Liver (tissue), 9 donors: ENCODE measurements around the gene OGFR. TPM values are rescaled to one million over a fixed set of nuclear protein-coding genes. Genes with fewer than 3 reads are reported as not detected.

Experiments used
- DNase-seq: peaks from one replicate; pipeline ENCODE4 v3.0.0-alpha.2; 2017; ENCODE audit warnings: low spot score
- H3K27ac ChIP-seq, 2 donors: one replicate each; pipeline ENCODE4 v1.7.0; 2013; ENCODE audit warnings: inconsistent platforms in 2 of 2, low read length in 2 of 2, control low read depth in 1 of 2, low read depth in 1 of 2, mild to moderate bottlenecking in 1 of 2
- H3K27me3 ChIP-seq, 4 donors: one replicate each; pipeline versions ENCODE4 v1.6.1 to v1.7.0; 2013; ENCODE audit warnings: low read length in 3 of 4, inconsistent platforms in 1 of 4, mild to moderate bottlenecking in 1 of 4, moderate library complexity in 1 of 4; ENCODE audit not compliant: control insufficient read depth in 4 of 4, insufficient read depth in 4 of 4
- H3K36me3 ChIP-seq, 4 donors: one replicate each; pipeline versions ENCODE4 v1.6.1 to v1.7.0; 2013; ENCODE audit warnings: low read length in 3 of 4, mild to moderate bottlenecking in 3 of 4, low read depth in 1 of 4, moderate library complexity in 1 of 4; ENCODE audit not compliant: control insufficient read depth in 4 of 4, insufficient read depth in 3 of 4
- H3K4me1 ChIP-seq, 4 donors: one replicate each; pipeline versions ENCODE4 v1.6.1 to v1.7.0; 2013; ENCODE audit warnings: low read length in 3 of 4, mild to moderate bottlenecking in 3 of 4, moderate library complexity in 1 of 4; ENCODE audit not compliant: control insufficient read depth in 4 of 4, insufficient read depth in 4 of 4
- H3K4me3 ChIP-seq, 3 donors: one replicate each; pipeline versions ENCODE4 v1.6.1 to v1.7.0; 2013; ENCODE audit warnings: low read length in 3 of 3, control low read depth in 1 of 3, low read depth in 1 of 3, mild to moderate bottlenecking in 1 of 3
- H3K9ac ChIP-seq, 2 donors: one replicate each; pipeline ENCODE4 v1.7.0; 2013; ENCODE audit warnings: low read length in 2 of 2, mild to moderate bottlenecking in 2 of 2, moderate library complexity in 2 of 2, control low read depth in 1 of 2, low read depth in 1 of 2
- H3K9me3 ChIP-seq, 4 donors: one replicate each; pipeline versions ENCODE4 v1.6.1 to v1.7.0; 2013; ENCODE audit warnings: low read length in 3 of 4; ENCODE audit not compliant: control insufficient read depth in 4 of 4
- EGR1 ChIP-seq, 2 donors: IDR thresholded peaks; 2 replicates each; pipeline ENCODE4 v1.6.1; 2016 to 2018; ENCODE audit warnings: antibody characterized with exemption in 2 of 2, low read depth in 2 of 2
- FOXA1 ChIP-seq: IDR thresholded peaks from 2 replicates; pipeline ENCODE4 v1.6.1; 2016; ENCODE audit warnings: antibody characterized with exemption
- FOXA2 ChIP-seq: IDR thresholded peaks from 2 replicates; pipeline ENCODE4 v1.6.1; 2016; ENCODE audit warnings: antibody characterized with exemption
- HNF4A ChIP-seq, 2 donors: conservative IDR thresholded peaks; 2 replicates each; pipeline ENCODE4 v1.6.1; 2016; ENCODE audit warnings: antibody characterized with exemption in 2 of 2, mild to moderate bottlenecking in 2 of 2
- JUND ChIP-seq, 2 donors: IDR thresholded peaks; 2 replicates each; pipeline ENCODE4 v1.6.1; 2016; ENCODE audit warnings: antibody characterized with exemption in 2 of 2
- NR2F2 ChIP-seq: IDR thresholded peaks from 2 replicates; pipeline ENCODE4 v1.6.1; 2016; ENCODE audit warnings: antibody characterized with exemption
- RAD21 ChIP-seq, 2 donors: IDR thresholded peaks; 2 replicates each; pipeline ENCODE4 v1.6.1; 2016; ENCODE audit warnings: antibody characterized with exemption in 2 of 2, mild to moderate bottlenecking in 2 of 2
- RXRA ChIP-seq, 2 donors: IDR thresholded peaks; 2 replicates each; pipeline ENCODE4 v1.6.1; 2017 to 2018; ENCODE audit warnings: antibody characterized with exemption in 2 of 2, mild to moderate bottlenecking in 1 of 2
- SP1 ChIP-seq: IDR thresholded peaks from 2 replicates; pipeline ENCODE4 v1.6.1; 2018; ENCODE audit warnings: antibody characterized with exemption, mild to moderate bottlenecking
- TAF1 ChIP-seq: conservative IDR thresholded peaks from 2 replicates; pipeline ENCODE4 v1.6.1; 2016; ENCODE audit warnings: antibody characterized with exemption, mild to moderate bottlenecking
- YY1 ChIP-seq: IDR thresholded peaks from 2 replicates; pipeline ENCODE4 v1.6.1; 2016; ENCODE audit warnings: antibody characterized with exemption, mild to moderate bottlenecking
- WGBS: extraction: QIAGEN DNeasy Blood & Tissue Kit; methylation state at CpG from one replicate; pipeline ENCODE4 v1.1.7; 2013; 5-methylcytosine and 5-hydroxymethylcytosine counted together
- polyA plus RNA-seq, 2 donors: library from polyadenylated mRNA; stranded (reverse) in 1 of 2; unstranded in 1 of 2; fragments of 200-250 nt in 1 of 2; fragments of >200 nt in 1 of 2; fragmentation: Nextera tagmentation in 1 of 2; extraction: Ambion mirVana in 1 of 2; gene quantifications; one replicate each; pipeline versions ENCODE4 v1.2.1 to v1.2.3, GENCODE V29; 2013 to 2015
- total RNA-seq, 2 donors: library from RNA; depleted of rRNA; stranded (reverse); fragments of >200 nt; gene quantifications; one replicate each; pipeline ENCODE4 v1.2.3, GENCODE V29; 2014
- TF ChIP-seq, protein P1 (sequence below): fragments of 150-350 bp; IDR thresholded peaks from 2 replicates; pipeline ENCODE4 v1.5.1; 2017; ENCODE audit warnings: improper control_type of control experiment, low read depth, low read length; ENCODE audit not compliant: missing input control
- TF ChIP-seq, protein P2 (sequence below): IDR thresholded peaks from 2 replicates; pipeline ENCODE4 v1.6.1; 2016; ENCODE audit warnings: antibody characterized with exemption
- TF ChIP-seq, protein P3 (sequence below): IDR thresholded peaks from 2 replicates; pipeline ENCODE4 v1.6.1; 2016; ENCODE audit warnings: antibody characterized with exemption
- TF ChIP-seq, protein P4 (sequence below): IDR thresholded peaks from 2 replicates; pipeline ENCODE4 v1.6.1; 2016; ENCODE audit warnings: antibody characterized with exemption, mild to moderate bottlenecking
- donor health status: healthy.
- donor health status: healthy.
- donor health status: healthy.
- donor health status: healthy.
- donor health status: healthy.

Gene OGFR
- total and polyA plus RNA-seq, 4 donors = 5.9 to 59.4 (median 29.4) TPM

DNA sequence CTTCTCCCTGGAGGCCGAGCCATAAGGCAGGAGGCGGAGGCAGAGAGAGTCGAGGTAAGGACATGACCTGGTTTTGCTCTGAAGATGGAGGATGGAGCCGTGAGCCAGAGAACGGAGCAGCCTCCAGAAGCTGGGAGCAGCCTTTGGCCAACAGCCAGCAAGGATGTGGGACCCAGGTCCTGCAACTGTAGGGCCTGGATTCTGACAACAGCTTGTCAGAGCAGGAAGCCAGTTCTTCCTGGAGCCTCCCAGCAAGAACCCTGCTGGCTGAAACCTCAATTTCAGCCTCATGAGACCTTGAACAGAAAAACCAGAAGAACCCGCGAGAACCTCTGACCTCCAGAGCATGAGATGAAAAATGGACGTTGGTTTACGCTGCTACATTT, 21.7 kb upstream of the OGFR start (continued):
- TF ChIP-seq, protein P1, sequence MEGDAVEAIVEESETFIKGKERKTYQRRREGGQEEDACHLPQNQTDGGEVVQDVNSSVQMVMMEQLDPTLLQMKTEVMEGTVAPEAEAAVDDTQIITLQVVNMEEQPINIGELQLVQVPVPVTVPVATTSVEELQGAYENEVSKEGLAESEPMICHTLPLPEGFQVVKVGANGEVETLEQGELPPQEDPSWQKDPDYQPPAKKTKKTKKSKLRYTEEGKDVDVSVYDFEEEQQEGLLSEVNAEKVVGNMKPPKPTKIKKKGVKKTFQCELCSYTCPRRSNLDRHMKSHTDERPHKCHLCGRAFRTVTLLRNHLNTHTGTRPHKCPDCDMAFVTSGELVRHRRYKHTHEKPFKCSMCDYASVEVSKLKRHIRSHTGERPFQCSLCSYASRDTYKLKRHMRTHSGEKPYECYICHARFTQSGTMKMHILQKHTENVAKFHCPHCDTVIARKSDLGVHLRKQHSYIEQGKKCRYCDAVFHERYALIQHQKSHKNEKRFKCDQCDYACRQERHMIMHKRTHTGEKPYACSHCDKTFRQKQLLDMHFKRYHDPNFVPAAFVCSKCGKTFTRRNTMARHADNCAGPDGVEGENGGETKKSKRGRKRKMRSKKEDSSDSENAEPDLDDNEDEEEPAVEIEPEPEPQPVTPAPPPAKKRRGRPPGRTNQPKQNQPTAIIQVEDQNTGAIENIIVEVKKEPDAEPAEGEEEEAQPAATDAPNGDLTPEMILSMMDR = no peak
- TF ChIP-seq, protein P2, sequence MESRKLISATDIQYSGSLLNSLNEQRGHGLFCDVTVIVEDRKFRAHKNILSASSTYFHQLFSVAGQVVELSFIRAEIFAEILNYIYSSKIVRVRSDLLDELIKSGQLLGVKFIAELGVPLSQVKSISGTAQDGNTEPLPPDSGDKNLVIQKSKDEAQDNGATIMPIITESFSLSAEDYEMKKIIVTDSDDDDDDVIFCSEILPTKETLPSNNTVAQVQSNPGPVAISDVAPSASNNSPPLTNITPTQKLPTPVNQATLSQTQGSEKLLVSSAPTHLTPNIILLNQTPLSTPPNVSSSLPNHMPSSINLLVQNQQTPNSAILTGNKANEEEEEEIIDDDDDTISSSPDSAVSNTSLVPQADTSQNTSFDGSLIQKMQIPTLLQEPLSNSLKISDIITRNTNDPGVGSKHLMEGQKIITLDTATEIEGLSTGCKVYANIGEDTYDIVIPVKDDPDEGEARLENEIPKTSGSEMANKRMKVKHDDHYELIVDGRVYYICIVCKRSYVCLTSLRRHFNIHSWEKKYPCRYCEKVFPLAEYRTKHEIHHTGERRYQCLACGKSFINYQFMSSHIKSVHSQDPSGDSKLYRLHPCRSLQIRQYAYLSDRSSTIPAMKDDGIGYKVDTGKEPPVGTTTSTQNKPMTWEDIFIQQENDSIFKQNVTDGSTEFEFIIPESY = no peak

DNA sequence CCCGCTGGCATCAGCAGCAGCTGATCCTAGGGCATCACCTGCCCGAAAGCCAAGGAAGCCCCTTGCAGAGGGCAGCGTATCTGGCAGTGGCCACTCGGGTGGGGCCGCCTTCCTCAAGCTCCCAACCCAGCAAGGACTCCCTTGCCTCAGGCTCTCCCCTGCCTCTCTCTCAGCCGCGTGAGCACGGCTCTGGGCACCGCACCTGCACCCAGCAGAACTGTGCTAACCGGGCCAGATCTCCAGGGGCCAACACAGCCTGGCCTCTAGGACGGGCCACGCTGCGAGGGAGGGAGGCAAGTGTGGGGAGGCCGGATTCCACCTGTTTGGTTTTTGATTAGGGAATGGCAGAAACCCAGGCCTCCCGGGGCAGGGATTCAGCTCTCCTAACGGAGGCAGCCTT, 20.1 kb upstream of the OGFR start:
- Histone ChIP-seq H3K9ac (no peak overlapping the region), H3K4me1 (no peaks in the 10 kb centered on the region), H3K27ac (no peak overlapping the region), H3K36me3 (no peaks in the 10 kb centered on the region), H3K4me3 (no peak overlapping the region), H3K27me3 (no peaks in the 10 kb centered on the region), H3K9me3 (no peaks in the 10 kb centered on the region)
- DNase-seq = no peak
- TF ChIP-seq, protein P1 = no peak
- TF ChIP-seq, protein P3, sequence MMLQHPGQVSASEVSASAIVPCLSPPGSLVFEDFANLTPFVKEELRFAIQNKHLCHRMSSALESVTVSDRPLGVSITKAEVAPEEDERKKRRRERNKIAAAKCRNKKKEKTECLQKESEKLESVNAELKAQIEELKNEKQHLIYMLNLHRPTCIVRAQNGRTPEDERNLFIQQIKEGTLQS = no peak
- TF ChIP-seq SP1 (no peak), FOXA1 (no peak), JUND (IDR thresholded peaks at IDR 0.05) (no peak), EGR1 (IDR thresholded peaks at IDR 0.05; ENCODE audit: low read depth in 2 of 2) (no peak), RAD21 (IDR thresholded peaks at IDR 0.05) (no peak), YY1 (no peak), HNF4A (conservative IDR thresholded peaks at IDR 0.05) (no peak), RXRA (IDR thresholded peaks at IDR 0.05) (no peak), TAF1 (no peak), FOXA2 (no peak), NR2F2 (no peak)
- TF ChIP-seq, protein P2 = no peak
- TF ChIP-seq, protein P4, sequence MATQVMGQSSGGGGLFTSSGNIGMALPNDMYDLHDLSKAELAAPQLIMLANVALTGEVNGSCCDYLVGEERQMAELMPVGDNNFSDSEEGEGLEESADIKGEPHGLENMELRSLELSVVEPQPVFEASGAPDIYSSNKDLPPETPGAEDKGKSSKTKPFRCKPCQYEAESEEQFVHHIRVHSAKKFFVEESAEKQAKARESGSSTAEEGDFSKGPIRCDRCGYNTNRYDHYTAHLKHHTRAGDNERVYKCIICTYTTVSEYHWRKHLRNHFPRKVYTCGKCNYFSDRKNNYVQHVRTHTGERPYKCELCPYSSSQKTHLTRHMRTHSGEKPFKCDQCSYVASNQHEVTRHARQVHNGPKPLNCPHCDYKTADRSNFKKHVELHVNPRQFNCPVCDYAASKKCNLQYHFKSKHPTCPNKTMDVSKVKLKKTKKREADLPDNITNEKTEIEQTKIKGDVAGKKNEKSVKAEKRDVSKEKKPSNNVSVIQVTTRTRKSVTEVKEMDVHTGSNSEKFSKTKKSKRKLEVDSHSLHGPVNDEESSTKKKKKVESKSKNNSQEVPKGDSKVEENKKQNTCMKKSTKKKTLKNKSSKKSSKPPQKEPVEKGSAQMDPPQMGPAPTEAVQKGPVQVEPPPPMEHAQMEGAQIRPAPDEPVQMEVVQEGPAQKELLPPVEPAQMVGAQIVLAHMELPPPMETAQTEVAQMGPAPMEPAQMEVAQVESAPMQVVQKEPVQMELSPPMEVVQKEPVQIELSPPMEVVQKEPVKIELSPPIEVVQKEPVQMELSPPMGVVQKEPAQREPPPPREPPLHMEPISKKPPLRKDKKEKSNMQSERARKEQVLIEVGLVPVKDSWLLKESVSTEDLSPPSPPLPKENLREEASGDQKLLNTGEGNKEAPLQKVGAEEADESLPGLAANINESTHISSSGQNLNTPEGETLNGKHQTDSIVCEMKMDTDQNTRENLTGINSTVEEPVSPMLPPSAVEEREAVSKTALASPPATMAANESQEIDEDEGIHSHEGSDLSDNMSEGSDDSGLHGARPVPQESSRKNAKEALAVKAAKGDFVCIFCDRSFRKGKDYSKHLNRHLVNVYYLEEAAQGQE = no peak
- WGBS = 88% methylated on average over 16 of the region's 16 CpGs
